NCI-H1048 (cell line): ENCODE results near the gene IRAK2.
A peak's percentile ranks its signal among the peaks of the same experiment; 100 is the strongest.

Experiments
- DNase-seq: peaks from one replicate; lab custom pipeline; 2025; lab: John Stamatoyannopoulos, UW

Gene IRAK2

GRCh38 chr3:10224794-10225665 lies 60.3 kb downstream of the IRAK2 start:
- peak; percentile 16 for DNase-seq

GRCh38 chr3:10226293-10226692 lies 61.6 kb downstream of the IRAK2 start:
- no peak for DNase-seq

- no peak for DNase-seq
Measured at GRCh38 chr3:10228248-10228950, 63.7 kb downstream of the IRAK2 start.

DNA sequence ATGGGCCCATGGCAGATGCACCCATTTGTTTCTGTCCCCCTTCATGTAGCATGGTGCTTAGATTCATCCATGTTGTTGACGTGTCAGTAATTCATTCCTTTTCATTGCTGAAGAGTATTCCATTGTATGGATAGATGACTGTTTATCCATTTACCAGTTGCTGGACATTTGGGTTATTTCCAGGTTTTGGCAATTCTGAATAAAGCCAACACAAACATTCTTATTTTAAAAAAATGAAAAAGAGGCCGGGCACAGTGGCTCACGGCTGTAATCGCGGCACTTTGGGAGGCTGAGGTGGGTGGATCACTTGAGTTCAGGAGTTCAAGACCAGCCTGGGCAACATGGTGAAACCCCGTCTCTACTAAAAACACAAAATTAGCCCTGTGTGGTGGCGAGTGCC lies 64.9 kb downstream of the IRAK2 start:
- no peak for DNase-seq

- no peak for DNase-seq
Measured at GRCh38 chr3:10232137-10232536, 67.4 kb downstream of the IRAK2 start.

DNA sequence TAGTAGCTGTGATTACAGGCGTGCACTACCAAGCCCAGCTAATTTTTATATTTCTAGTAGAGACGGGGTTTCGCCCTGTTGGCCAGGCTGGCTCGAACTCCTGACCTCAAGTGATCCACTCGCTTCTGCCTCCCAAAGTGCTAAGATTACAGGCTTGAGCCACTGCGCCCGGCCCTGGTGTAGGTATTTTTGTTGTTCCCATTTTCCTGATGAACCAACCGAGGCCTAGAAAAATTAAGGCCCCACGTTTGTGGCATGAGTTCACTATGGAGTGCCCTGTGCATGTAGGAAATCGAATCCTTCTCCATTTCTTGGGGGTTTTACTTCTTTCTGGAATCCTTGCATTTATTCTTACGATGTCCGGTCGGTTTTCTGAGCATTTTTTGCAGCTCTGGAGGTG lies 69.3 kb downstream of the IRAK2 start:
- DNase-seq = no peak

GRCh38 chr3:10234526-10235230 lies 70.0 kb downstream of the IRAK2 start:
- no peak for DNase-seq

GRCh38 chr3:10235551-10235950 lies 70.8 kb downstream of the IRAK2 start:
- no peak for DNase-seq

DNA sequence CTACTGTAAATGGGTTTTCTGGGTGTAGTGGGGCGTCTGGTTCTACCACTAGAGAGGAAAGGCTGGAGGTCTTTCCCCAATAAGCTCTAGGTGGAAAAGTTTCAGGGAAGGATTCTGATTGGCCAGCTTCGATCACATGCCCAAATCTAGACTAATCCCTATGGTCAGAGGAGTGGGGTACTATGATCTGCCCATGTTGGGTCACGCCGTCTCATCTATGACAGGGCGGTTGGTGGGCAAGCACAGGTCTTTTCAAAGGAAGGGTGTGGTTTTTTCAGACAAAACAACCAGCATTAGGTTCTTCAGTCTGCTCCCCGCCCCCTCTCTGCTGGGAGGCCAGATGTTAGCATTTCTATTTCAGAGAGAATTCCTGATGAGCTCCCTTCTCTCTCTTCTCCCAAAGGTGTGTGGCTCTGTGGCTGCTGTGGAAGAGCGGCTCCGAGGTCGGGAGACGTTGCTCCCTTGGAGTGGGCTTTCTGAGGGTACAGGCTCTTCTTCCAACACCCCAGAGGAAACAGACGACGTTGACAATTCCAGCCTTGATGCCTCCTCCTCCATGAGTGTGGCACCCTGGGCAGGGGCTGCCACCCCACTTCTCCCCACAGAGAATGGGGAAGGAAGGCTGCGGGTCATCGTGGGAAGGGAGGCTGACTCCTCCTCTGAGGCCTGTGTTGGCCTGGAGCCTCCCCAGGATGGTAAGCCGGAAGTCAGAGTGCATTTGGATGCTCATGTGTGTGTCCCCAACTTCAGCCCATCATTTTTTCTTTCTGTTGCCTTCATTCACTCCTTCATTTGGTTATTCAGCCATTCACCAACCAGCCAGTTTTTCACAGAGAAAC lies 73.8 kb downstream of the IRAK2 start:
- no peak for DNase-seq

GRCh38 chr3:10240799-10241198 lies 76.1 kb downstream of the IRAK2 start:
- DNase-seq = no peak

- DNase-seq = no peak
Measured at GRCh38 chr3:10242182-10243065, 77.7 kb downstream of the IRAK2 start.

DNA sequence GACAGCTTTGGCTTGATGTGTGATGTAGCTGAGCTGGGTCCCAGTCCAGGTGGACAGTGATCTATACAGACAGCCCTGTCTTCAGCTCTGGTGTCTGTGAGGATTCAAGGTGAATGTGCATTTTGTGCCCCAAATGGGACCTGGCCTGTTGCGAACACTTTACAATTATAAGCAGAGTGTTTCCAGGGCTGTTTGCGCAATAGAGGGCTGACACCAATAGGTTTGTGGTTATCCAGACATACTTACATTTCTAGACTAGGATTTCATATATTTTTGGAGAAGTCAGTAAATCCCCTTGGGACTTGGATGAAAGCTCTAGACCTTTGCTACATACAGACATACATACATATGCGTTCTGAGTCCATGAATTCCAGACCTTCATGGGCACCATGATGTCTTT lies 79.3 kb downstream of the IRAK2 start:
- DNase-seq = no peak

- DNase-seq = no peak
Measured at GRCh38 chr3:10245081-10245712, 80.5 kb downstream of the IRAK2 start.

DNA sequence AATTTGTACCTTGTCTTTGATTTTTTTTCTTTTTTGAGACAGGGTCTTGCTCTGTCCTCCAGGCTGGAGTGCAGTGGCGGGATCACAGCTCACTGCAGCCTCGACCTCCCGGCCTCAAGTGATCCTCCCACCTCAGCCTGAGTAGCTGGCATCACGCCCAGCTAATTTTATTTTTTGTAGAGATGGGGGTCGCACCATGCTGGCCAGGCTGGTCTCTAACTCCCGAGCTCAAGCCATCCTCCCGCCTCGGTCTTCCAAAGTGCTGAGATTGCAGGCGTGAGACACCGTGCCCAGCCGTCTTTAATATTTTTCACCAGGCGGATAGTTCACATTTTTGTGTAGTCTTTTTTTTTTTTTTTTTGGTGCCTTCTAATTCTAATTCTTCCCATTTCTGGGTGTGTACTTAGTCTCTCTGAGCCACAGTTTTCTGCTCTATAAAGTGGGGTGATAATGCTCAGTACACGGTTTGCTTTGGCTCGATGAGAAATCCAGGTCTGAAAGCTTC lies 83.0 kb downstream of the IRAK2 start:
- no peak for DNase-seq

GRCh38 chr3:10248184-10248983 lies 83.7 kb downstream of the IRAK2 start, which contains the start of gene TATDN2:
TATDN2 (plus strand) TSS chr3:10248459; CDS start chr3:10249201, 742 bp downstream.
- DNase-seq = peak; percentile 87

DNA sequence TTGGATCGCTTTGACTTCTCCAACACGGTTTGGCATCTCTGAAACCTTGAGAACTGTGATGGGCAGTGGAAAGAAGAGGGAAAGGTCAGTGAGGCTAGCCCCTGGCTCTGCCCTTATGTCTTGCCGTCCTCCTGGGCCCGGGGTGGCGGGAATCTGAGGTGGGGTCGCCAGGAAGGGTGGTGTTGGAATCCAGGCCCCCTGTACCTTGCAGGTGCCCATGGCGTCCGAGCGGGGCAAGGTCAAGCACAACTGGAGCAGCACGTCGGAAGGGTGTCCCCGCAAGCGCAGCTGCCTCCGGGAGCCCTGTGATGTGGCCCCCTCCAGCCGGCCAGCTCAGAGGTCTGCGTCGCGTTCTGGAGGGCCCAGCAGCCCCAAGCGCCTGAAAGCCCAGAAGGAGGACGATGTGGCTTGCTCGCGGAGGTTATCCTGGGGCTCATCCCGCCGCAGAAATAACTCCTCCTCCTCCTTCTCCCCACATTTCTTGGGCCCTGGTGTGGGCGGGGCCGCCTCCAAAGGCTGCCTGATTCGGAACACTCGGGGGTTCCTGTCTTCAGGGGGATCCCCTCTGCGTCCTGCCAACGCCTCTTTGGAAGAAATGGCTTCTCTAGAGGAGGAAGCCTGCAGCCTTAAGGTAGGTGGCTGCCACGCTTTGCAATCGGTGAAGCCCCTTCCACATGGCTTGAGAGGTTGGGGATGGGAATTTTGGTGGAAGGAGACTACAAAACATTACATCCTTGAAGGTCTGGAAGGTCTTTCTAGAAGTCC lies 84.4 kb downstream of the IRAK2 start:
- no peak for DNase-seq

DNA sequence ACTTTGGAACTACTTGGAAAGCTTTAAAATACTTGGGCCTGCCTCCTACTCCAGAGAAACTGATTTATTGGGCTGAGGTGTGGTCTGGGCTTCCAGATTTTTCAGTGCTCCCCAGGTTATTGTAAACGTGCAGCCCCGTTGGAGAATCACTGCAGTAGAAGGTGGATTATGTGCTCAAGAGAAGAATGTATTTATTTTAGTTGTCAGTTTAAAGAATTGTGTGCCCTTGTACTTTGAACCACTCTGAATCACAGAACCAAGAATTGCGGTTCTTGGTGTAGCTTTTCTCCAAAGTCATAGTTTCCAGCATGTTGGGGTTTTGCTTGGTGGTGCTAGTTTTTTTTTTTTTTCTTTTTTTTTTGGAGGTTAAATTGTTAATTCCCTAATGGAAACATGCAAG lies 85.1 kb downstream of the IRAK2 start:
- DNase-seq = no peak

DNA sequence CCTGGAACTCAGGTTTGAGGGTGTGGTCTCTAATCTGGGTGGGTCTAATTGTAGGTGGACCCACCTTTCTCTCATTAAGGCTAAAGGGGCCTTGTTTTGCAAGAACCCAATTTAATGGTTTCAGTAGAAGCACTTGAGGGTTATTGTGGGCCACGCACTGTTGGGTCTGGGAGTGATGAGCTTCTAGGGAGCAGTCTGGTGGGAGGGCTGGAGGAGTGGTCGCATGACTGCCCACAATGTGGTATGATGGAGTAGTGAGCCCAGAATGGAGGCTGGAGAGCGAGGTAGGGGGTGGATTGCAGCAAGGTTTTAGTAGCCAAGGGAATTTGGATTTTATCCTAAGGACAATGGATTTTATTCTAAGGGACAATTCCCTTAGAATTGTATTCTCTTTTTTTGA lies 86.3 kb downstream of the IRAK2 start:
- DNase-seq = no peak
